Stimulated activated CD4-positive, alpha-beta T cell treated with anti-CD3 and anti-CD28 coated beads, Interleukin-2, amount 100 ng/mL, for 48 hours (primary cell): ENCODE data around the gene TENM4.
"Not testable (repeated sequence)": the region's sequence is repeated elsewhere in the genome, so short reads cannot be mapped to it uniquely, and the experiment has no call there.

Source experiments
- DNase-seq, 2 donors: peaks; one replicate each; pipeline ENCODE4 v3.0.0-alpha.2; 2020

The TENM4 gene

DNA sequence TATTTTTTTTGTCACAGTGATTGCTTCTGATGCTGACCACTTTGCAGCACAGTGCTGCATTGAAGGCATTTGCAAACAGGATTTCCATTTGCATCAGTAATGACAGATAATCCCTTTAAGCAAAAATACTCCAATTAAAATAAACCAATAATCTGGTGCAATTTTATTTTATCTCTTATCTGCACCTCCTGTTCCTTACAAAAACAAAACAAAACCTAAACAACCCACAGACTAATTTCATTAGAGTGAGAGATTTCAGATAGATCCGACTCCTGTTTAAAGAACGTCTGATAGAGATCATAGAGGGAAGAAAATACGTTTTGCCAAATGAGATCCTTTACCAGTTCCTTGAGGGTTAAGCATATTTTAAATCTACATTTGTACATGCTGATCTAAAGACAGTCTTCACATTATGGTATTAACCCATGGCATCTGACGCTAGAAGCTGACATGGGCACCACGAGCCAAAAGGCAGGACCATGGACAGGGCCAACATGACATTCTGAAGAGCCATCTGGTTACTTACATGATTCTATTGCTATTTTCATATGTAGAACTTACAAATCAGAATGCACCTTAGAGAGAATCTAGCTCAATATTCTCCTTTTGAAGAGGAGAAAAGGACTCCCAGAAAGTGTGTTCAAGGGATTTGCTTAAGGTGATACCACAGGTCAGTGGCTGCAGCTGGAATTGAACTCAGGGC is 580.0 kb downstream of the TENM4 start:
- no peak for DNase-seq

GRCh38 chr11:78857688-78858087 is 583.1 kb downstream of the TENM4 start:
- DNase-seq, result no peak

GRCh38 chr11:78856211-78856610 is 584.6 kb downstream of the TENM4 start:
- DNase-seq, result no peak

GRCh38 chr11:78855116-78855515 is 585.7 kb downstream of the TENM4 start:
- DNase-seq, result no peak

GRCh38 chr11:78853521-78853920 is 587.3 kb downstream of the TENM4 start:
- DNase-seq, result no peak

GRCh38 chr11:78851878-78852586 is 588.8 kb downstream of the TENM4 start:
- DNase-seq, result no peak

- DNase-seq, result no peak
Observed at GRCh38 chr11:78850078-78850477, 590.8 kb downstream of the TENM4 start.

- no peak for DNase-seq
Observed at GRCh38 chr11:78846269-78846668, 594.6 kb downstream of the TENM4 start.

DNA sequence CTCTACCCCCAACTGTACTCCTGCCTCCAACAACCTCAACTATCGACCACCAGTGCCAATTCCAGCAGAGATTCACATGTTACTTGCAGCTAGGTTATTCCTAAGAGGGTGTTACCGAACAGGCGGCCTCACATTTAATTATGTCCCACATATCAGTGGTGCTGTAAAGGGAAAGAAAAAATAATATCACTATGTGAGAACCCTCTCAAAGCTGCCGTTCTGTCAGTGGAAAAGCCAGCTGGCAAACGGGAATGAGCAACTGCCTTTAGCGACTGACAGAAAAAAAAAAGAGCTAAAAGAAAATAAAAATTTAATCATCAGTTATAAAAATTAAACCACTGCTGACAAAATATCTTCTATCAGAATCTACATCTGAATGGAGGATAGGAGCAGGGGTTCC is 595.3 kb downstream of the TENM4 start:
- no peak for DNase-seq

- no peak for DNase-seq
Observed at GRCh38 chr11:78841456-78842060, 599.3 kb downstream of the TENM4 start.

GRCh38 chr11:78840623-78841022 is 600.2 kb downstream of the TENM4 start:
- no peak for DNase-seq

- DNase-seq, result no peak
Observed at GRCh38 chr11:78840200-78840599, 600.6 kb downstream of the TENM4 start.

GRCh38 chr11:78838417-78838816 is 602.4 kb downstream of the TENM4 start:
- DNase-seq, result no peak

DNA sequence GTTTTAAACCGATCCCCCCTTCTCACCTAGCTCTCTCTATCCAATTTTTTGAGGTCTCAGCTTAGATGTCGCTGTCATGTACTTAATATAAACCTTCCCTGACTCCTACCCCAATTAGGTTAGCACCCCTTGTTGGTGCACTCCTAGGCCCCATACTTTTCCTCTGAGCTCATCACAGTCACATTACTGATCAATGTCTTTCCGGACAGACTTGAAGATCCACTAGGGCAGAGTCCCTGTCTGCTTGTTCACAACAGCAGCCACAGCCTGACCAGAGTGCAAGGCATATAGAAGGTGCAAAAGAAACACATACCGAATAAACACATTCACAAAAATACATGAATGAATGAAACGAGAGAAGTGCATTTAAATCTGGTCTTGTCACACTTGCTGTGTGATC is 605.2 kb downstream of the TENM4 start:
- no peak for DNase-seq

DNA sequence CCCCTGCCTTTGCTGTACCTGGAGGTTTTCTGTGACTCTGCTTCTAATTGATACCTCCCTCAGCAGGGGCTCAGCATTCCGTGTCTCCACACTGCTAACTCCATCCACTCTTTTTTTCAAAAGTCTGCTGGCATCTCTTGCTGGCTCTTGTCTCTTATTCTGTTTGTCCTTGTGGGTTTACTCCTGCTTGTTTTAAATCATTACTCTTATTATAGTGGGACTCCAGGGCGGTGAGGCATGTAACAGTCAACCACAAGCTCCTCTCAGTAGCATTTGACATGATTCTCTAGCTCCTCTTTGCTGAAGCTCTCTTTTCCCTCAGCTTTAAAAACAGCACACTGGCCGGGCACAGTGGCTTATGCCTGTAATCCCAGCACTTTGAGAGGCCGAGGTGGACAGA is 605.9 kb downstream of the TENM4 start:
- no peak for DNase-seq

GRCh38 chr11:78833237-78833636 is 607.6 kb downstream of the TENM4 start:
- no peak for DNase-seq

- no peak for DNase-seq
Observed at GRCh38 chr11:78832226-78832947, 608.4 kb downstream of the TENM4 start.

DNA sequence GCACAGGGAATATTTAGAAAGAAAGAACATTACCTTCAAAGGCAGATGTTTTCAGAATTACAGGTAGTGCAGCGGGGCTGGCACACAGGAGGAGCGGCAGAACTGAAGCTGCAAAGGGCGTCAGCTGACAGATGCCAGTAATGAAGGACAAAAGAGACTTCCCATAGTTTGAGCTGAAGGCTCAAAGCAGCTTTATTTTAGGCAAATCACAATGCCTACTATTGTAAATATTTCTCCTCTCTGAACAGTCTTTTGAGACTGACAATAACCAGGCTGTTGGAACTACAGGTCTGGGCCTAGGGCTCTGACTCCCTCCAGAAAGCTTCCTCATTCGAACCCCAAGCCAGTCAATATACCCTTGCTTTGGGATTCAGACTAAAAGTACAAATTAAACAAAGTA is 609.3 kb downstream of the TENM4 start:
- DNase-seq, result no peak

- DNase-seq, result no peak
Observed at GRCh38 chr11:78830277-78830819, 610.5 kb downstream of the TENM4 start.

GRCh38 chr11:78829146-78829545 is 611.7 kb downstream of the TENM4 start:
- DNase-seq, result no peak

DNA sequence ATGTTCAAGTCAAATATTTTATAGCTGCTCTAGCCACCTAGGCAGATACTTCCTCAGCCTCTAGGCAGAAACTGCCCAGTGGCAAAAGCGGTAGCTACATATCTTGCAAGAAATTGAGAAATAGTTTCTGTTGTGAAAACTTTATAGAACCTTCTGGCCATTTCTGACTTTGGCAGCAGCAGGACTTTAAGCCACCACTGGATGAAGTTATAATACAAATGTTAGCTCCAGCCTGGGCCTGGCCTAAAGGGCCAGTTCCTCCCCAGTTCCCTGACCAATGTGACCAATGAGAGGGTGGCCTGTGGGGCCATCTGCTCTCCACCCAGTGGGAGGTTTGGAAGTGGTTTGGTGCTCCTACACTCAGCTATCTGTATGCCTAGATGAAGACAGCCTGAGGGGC is 612.2 kb downstream of the TENM4 start:
- no peak for DNase-seq

GRCh38 chr11:78827291-78827690 is 613.5 kb downstream of the TENM4 start:
- not testable (repeated sequence) for DNase-seq

- no peak for DNase-seq
Observed at GRCh38 chr11:78825591-78826020, 615.2 kb downstream of the TENM4 start.
